Measurements from ENCODE around the gene CNGA4. TPM values are rescaled to one million over a fixed set of nuclear protein-coding genes. Genes with fewer than 3 reads are reported as not detected.
A peak's percentile ranks its signal among the peaks of the same experiment; 100 is the strongest.

CNGA4 gene
- total RNA-seq, 1 donor from 2014 or later = 3.8 TPM

- H3K27ac ChIP-seq = peak overlapping the region; percentile 54
- no peaks in the 10 kb centered on the region for H3K9me3 ChIP-seq
- no peaks in the 10 kb centered on the region for H3K27me3 ChIP-seq (ENCODE audit: low read depth)
- no peak for TF ChIP-seq CTCF (IDR thresholded peaks at IDR 0.05)
- no peak overlapping the region for H3K4me3 ChIP-seq
- H3K4me1 ChIP-seq = peaks cover 22% of the 10 kb centered on the region
- DNase-seq (no peak), ATAC-seq (no peak)
- intact Hi-C loops (cut with DNase I) = no loop called here
- H3K36me3 ChIP-seq = peaks cover 45% of the 10 kb centered on the region
These were observed 13.9 kb upstream of the CNGA4 start for GRCh38 chr11:6225024-6225423.

DNA sequence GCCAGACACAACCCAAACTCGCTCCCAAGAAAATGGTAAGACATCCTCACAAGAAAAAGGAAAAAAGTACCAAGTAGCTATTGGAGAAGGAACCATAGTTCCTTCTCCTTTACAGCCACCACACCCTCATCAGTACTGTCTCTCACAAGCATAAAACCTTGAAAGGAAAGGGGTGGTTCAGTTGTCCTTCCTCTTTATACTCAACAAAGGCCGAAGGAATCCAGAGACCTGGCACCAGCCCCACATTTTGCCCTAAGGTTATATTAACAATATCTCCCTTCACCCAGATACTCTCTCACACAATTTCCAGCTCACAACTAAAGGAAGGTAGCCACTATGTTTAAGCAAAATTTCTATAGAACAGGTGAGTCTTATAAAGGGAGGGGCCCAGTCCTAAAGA is 13.0 kb upstream of the CNGA4 start:
- Histone ChIP-seq H3K9me3 (no peaks in the 10 kb centered on the region), H3K4me3 (no peak overlapping the region), H3K4me1 (peaks cover 21% of the 10 kb centered on the region), H3K36me3 (peaks cover 36% of the 10 kb centered on the region), H3K27ac (peak overlapping the region; percentile 54), H3K27me3 (ENCODE audit: low read depth) (no peaks in the 10 kb centered on the region)
- DNase-seq = no peak
- TF ChIP-seq CTCF (IDR thresholded peaks at IDR 0.05) = no peak
- intact Hi-C loops (cut with DNase I) = no loop called here
- peak in 1 of 2 donors; percentile 65 for ATAC-seq

GRCh38 chr11:6228520-6228919 is 10.4 kb upstream of the CNGA4 start:
- Histone ChIP-seq H3K9me3 (no peaks in the 10 kb centered on the region), H3K27me3 (ENCODE audit: low read depth) (no peaks in the 10 kb centered on the region), H3K4me1 (peaks cover 30% of the 10 kb centered on the region), H3K4me3 (no peak overlapping the region), H3K36me3 (peaks cover 10% of the 10 kb centered on the region), H3K27ac (no peak overlapping the region)
- intact Hi-C loops (cut with DNase I) = no loop called here
- no peak for TF ChIP-seq CTCF (IDR thresholded peaks at IDR 0.05)
- ATAC-seq = no peak
- no peak for DNase-seq

- DNase-seq = no peak
- no peaks in the 10 kb centered on the region for H3K27me3 ChIP-seq (ENCODE audit: low read depth)
- peaks cover 36% of the 10 kb centered on the region for H3K4me1 ChIP-seq
- no peak overlapping the region for H3K4me3 ChIP-seq
- no peaks in the 10 kb centered on the region for H3K36me3 ChIP-seq
- no peak for TF ChIP-seq CTCF (IDR thresholded peaks at IDR 0.05)
- H3K9me3 ChIP-seq = no peaks in the 10 kb centered on the region
- H3K27ac ChIP-seq = no peak overlapping the region
- no peak for ATAC-seq
- intact Hi-C loops (cut with DNase I) = no loop called here
These were observed 9.0 kb upstream of the CNGA4 start for GRCh38 chr11:6229911-6230310.

GRCh38 chr11:6232899-6233298 is 6.0 kb upstream of the CNGA4 start:
- Histone ChIP-seq H3K4me3 (no peak overlapping the region), H3K9me3 (no peaks in the 10 kb centered on the region), H3K4me1 (peaks cover 26% of the 10 kb centered on the region), H3K36me3 (no peaks in the 10 kb centered on the region), H3K27me3 (ENCODE audit: low read depth) (no peaks in the 10 kb centered on the region), H3K27ac (no peak overlapping the region)
- no peak for ATAC-seq
- intact Hi-C loops (cut with DNase I) = no loop called here
- DNase-seq = no peak
- no peak for TF ChIP-seq CTCF (IDR thresholded peaks at IDR 0.05)

GRCh38 chr11:6233984-6234386 is 4.9 kb upstream of the CNGA4 start:
- ATAC-seq (peak; percentile 0 to 2), DNase-seq (no peak)
- intact Hi-C loops (cut with DNase I) = no loop called here
- Histone ChIP-seq H3K27ac (peak overlapping the region; percentile 84), H3K4me1 (peaks cover 26% of the 10 kb centered on the region), H3K9me3 (no peaks in the 10 kb centered on the region), H3K36me3 (no peaks in the 10 kb centered on the region), H3K4me3 (peak overlapping the region; percentile 82), H3K27me3 (ENCODE audit: low read depth) (no peaks in the 10 kb centered on the region)
- TF ChIP-seq CTCF (IDR thresholded peaks at IDR 0.05) = no peak
